GM18907 (cell line): Measurements from ENCODE around the gene OSGIN1.

Source experiments
- ATAC-seq: cut with Tn5 transposase; IDR thresholded peaks from one replicate; pipeline ENCODE4 v1.9.1; 2021; ENCODE audit warnings: mild to moderate bottlenecking, moderate library complexity; ENCODE audit not compliant: unreplicated experiment

The OSGIN1 gene

DNA sequence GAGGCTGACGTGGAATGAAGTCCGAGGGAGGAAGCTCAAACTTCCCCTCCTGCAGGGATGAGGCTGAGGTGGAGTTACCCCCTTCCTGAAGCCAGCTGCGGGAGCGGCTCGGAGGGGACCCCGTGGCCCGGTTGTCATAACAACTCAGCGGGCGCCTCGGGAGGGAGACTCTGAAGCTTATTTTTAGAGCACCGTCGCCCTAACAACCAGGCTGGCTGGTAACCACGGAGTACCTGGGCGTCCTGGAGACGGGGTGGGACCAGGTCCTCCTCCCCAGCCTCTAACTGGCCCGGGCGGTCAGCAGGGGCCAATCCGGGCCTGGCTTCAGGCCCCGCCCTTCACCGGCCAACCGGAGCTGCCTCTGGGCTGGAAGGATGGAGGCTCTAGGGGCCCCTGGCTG is 42.7 kb downstream of the OSGIN1 start:
- no peak for ATAC-seq

DNA sequence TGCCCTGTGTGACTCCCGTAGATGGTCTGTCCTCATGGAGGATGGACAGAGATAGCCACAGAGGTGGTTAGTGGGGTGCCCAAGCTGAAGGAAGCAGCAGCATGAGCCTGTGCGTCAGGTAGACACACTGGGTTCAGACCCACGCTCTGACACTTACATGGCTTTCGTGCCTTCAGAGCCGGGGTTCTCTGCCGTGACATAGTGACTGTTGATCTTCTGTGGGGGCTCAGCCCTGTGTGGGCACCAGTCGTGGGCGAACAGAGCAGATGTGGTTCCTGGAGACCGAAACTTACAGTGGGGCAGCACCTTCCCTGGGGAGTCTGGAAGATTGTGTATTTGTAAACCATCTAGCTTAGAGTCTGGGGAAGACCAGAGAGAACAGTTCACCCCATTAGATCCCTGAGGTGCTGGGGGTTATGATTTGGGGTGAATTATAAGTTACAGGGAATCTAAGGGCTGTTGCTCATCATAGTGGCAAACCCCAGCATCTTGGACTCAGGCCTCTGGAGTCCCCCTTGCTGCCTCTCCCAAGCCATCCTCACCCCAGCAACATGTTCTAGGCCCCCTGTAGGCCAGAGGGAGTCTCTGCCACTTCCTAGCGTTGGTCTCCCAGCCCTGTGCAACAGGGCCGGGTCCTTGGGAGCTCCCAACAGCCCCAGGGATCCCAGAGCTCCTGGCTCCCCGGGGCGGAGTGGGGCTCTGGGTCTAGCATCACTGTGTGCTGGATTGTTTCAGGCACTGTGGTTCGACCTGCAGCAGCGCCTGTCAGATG is 43.6 kb downstream of the OSGIN1 start:
- no peak for ATAC-seq

DNA sequence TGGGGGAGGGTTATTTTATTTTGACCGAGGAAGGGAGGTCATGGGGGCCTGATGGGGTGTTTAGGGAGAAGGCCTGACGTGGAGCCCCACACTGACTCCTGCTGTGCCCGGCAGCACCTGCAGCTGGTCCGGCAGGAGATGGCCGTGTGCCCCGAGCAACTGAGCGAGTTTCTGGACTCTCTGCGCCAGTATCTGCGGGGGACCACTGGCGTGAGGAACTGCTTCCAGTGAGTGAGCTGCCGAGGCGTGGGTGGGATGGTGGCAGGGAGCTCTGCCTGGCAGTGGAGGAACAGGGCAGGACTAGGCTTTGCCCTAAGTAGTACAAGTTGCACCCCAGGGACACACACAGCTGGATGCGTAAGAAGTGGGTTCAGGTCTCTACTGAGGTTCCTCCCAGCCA is 45.1 kb downstream of the OSGIN1 start:
- no peak for ATAC-seq

DNA sequence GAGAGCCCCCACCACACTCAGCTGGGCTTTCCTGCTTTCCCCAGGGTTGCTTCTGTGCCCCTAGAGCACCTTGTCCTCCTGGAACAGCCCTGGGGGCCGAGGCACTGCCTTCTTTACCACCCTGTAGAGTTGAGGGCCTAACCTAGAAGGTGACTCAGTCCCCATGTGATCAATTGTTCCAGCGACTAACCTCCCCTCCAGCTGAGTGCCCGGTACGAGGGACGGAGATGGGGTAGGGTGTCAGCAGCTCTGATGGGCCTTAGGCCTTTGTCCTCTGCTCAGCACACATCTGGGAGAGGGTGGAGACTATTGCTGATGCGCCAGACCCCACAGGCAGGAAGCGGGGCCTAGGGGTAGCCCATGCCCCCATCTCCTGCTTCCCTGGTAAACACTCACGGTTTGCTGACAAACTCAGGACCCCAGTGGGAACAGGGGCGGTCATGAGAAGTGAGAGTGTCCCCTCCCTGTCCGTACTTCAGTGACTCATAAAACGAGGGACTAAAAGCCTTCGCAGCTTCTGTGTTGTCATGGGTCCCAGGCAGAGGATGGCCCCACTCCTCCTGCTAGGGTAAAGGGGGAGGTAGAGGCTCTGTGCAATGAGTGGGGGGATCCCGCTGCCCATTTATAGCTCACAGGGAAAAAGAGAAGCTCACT is 48.1 kb downstream of the OSGIN1 start:
- no peak for ATAC-seq

DNA sequence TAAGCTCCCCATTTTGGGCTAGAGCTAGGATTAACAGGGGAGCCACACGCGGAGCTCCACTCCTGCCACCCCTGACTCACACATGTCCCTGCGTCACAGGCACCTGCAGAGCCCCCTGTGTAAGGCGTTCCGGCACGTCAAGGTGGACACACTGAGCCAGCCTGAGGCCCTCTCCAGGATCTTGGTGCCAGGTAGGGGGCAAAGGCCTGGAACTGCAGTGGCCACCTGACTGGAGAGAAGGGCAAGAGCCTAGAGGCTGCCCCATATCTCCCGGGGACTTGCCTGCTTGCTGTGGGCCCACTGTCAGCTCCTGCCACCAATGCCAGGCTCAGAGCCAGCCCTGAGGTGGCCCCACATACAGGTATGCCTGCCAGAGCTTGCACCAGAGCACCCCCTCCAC is 48.7 kb downstream of the OSGIN1 start:
- ATAC-seq, result no peak

DNA sequence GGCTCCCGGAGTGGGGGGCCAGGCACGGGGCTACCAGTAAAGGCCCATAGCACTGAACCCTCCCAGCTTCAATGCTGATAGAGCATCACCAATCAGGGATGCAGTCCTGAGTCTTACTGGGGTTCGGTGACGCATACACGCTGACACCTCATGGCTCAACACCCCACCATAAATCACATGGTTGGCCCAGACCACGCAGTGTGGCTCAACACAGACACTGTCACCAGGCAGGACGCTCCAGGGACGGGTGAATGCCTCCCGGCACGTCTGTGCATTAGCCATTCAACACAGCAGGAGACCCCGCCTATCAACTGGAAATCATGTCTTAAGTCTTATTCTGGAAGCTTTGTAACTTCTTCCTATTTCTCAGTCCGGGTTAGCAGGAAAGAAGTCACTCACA is 50.0 kb downstream of the OSGIN1 start:
- ATAC-seq, result no peak

DNA sequence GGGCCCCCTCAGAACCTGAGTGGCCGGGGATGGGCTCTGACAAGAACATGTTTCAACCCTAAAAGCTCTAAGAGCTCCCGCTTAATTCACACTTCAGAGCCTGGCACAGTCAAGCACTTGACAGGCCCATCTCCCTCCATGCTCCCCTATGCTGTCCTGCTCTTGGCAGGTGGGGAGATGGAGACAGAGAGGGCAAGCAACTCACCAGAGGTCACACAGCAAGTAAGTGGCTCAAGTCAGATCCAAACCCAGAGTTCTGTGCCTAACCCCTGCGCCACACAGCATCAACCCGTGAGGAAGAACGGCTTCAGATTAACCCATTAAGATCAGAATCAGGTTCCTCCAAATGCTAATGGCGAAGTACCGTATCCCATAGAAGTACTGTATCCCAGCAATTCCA is 51.4 kb downstream of the OSGIN1 start:
- no peak for ATAC-seq

DNA sequence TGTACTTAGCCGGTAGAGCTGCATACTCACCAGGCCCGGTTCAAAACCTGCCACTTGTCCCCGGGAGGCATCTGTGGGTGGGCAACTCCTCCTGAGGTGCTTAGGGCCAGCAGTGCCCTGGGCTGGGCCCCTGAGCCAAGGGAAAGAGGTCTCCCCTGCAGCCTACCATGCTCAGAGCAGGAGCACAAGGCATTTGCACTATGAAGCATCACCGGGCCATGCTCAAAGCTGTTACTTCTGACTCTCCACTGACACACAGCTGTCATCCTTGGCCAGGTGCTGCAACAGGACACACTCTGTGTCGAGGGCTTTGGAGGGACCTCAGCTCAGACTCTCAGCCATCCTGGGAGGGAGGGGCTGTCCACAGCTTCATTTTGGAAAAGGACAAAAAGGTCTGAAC is 52.4 kb downstream of the OSGIN1 start:
- no peak for ATAC-seq

DNA sequence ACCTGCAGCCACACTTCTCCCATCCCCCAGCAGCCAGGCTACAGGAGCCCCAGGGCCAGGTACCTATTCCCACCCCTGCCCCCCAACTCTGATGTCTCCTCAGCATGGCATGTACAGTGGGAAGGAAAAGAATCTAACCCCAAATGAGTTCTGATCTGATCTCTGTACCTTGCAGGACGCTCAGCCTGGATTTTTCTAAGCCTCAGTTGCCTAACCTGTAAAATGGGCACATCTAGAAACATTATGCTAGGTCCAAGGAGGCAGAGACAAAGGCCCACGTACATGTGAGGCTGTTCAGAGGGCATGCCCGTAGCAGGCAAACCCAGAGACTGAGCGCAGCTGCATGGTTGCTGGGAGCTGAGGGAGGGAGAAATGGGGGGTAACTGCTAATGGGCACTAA is 54.5 kb downstream of the OSGIN1 start:
- no peak for ATAC-seq

DNA sequence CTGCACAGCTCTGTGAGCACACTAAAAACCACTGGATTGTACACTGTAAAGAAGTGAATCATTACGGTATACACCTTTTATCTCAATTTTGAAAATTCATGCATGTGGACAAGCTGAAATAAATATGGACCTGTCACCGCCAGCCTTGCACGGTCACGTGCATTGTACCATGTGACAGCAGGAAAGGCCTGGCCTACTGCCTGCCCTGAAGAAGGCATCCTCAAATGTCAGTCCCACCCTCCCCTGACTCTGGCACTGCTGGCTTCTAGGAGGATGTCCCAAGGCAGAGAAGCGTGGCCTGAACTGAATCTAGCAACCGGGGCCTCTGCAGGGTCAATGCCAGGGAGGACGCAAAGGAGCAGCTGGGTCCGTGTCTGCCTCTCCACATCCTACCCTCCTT is 54.9 kb downstream of the OSGIN1 start:
- ATAC-seq, result no peak

DNA sequence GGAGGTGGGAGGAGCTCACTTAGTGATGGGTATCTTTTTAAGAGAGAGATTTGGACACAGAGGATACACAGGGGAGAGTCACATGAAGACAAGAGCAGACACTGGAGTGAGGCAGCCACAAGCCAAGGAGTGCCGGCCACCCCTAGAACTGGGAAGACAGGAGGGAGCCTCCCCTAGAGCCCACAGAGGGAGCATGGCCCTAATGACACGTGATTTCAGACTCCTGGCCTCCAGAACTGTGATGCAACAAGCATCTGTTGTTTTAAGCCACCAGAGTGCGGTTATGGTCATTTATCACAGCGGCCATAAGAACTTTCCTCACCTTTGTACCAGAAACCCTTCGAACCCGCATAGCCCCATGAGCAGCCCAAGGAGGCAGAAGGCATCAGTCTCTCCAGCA is 56.2 kb downstream of the OSGIN1 start:
- no peak for ATAC-seq

DNA sequence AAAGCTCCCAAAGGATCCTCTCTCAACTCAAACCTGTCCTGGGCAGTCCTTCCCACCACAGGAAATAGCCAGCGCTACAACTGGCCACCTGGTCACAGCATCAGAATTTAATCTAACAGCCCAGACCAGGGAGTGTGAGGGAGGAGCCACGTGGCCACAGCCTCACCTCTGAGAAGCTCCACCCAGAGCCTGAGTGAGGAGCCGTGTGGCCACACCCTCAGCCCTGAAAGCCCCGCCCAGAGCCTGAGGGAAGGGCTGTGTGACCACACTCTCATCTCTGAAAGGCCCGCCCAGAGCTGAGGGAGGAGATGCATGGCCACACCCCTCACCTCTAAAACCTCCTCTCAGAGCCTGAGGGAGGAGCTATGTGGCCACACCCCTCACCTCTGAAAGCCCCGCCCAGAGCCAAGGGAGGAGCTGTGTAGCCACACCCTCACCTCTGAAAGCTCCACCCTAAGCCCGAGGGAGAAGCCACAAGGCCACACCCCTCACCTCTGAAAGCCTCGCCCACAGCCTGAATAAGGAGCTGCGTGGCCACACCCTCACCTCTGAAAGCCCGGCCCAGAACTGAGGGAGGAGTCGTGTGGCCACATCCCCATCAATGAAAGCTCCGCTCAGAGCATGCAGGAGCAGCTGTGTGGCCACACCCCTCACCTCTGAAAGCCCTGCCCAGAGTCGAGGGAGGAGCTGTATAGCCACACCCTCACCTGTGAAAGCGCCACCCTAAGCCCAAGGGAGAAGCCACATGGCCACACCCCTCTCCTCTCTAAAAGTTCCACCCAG is 60.9 kb downstream of the OSGIN1 start:
- ATAC-seq, result peak; percentile 87

DNA sequence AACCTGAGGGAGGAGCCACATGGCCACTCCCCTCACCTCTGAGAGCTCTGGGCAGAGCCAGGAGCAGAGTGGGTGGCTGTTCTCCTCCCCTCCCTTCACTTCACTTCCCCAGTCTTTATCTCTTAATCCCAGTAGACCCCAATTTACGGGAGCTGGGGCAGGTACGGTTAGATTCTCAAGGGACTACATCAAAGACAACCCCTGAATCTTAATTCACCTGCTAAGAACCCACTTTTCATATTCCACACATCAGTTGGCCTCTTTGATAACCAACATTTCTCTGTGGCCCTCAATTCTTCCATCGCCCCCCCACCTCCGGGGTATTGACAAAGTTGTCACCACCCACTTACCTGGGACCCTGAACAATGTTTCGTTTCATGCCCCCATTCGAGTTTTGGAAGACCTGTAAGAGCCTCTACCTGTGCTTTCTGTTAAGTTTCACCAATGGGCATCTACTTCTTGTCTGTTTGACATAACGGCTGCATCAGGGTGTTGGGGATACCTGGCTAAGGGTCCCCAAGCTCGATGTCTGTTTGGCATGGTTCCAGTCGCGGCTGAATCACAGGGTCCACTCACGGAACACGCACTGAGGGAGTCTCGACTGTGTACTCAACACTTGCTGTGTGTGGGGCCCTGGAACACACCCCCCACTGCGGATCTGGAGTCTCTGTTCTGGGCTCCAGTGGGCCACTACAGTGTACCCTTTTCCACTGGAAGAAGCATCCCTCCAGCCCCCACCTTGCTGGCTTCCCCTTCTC is 61.7 kb downstream of the OSGIN1 start:
- no peak for ATAC-seq

DNA sequence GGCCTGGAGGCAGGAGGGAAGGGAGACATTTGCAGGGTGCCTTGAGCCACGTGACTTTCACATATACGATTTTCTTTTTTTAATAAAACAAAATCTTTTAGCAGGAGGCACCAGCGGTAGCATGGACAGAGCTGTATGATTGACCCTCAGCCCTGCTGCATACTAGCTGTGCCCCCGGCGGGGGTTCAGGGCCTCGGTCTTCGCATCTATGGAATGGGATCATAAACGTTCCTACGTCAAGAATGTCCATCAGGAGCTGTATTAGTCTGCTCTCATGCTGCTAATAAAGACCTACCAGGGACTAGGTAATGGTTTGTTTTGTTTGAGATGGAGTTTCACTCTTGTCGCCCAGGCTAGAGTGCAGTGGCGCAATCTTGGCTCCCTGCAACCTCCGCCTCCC is 62.4 kb downstream of the OSGIN1 start:
- ATAC-seq, result no peak
